Jurkat, Clone E6-1 (cell line): ENCODE results near the gene PPARA.
"Not testable (repeated sequence)": the region's sequence is repeated elsewhere in the genome, so short reads cannot be mapped to it uniquely, and the experiment has no call there.

ENCODE experiments used
- DNase-seq: peaks from one replicate; pipeline ENCODE4 v3.0.0-alpha.2; 2011; ENCODE audit warnings: low read depth, low spot score
- H3K4me3 ChIP-seq: 2 replicates; pipeline ENCODE4 v1.5.1; 2011; ENCODE audit warnings: mild to moderate bottlenecking, low read length, control low read depth, moderate library complexity

Gene PPARA

GRCh38 chr22:46192210-46192993 is 42.1 kb downstream of the PPARA start:
- no peak for DNase-seq
- H3K4me3 ChIP-seq = no peak overlapping the region

GRCh38 chr22:46193898-46194310 is 43.6 kb downstream of the PPARA start:
- no peak overlapping the region for H3K4me3 ChIP-seq
- DNase-seq = no peak

GRCh38 chr22:46195487-46196165 is 45.3 kb downstream of the PPARA start:
- DNase-seq = no peak
- no peak overlapping the region for H3K4me3 ChIP-seq

GRCh38 chr22:46196278-46196677 is 46.0 kb downstream of the PPARA start:
- no peak overlapping the region for H3K4me3 ChIP-seq
- DNase-seq = no peak

GRCh38 chr22:46198274-46198673 is 47.9 kb downstream of the PPARA start:
- no peak for DNase-seq
- no peak overlapping the region for H3K4me3 ChIP-seq

- not testable (repeated sequence) for H3K4me3 ChIP-seq, DNase-seq
These were observed 48.5 kb downstream of the PPARA start for GRCh38 chr22:46198806-46199205.

- no peak overlapping the region for H3K4me3 ChIP-seq
- DNase-seq = no peak
These were observed 50.9 kb downstream of the PPARA start for GRCh38 chr22:46201059-46201757.

- no peak overlapping the region for H3K4me3 ChIP-seq
- DNase-seq = no peak
These were observed 52.7 kb downstream of the PPARA start for GRCh38 chr22:46202897-46203600.

GRCh38 chr22:46203601-46203980 is 53.3 kb downstream of the PPARA start:
- H3K4me3 ChIP-seq = no peak overlapping the region
- DNase-seq = no peak

GRCh38 chr22:46209262-46209661 is 58.9 kb downstream of the PPARA start:
- H3K4me3 ChIP-seq = no peak overlapping the region
- no peak for DNase-seq

GRCh38 chr22:46212195-46212594 is 61.9 kb downstream of the PPARA start:
- no peak overlapping the region for H3K4me3 ChIP-seq
- DNase-seq = no peak

GRCh38 chr22:46213052-46213451 is 62.7 kb downstream of the PPARA start:
- H3K4me3 ChIP-seq = no peak overlapping the region
- no peak for DNase-seq

- DNase-seq = no peak
- H3K4me3 ChIP-seq = no peak overlapping the region
These were observed 63.8 kb downstream of the PPARA start for GRCh38 chr22:46214149-46214548.

- DNase-seq = no peak
- no peak overlapping the region for H3K4me3 ChIP-seq
These were observed 64.3 kb downstream of the PPARA start for GRCh38 chr22:46214616-46215015.

GRCh38 chr22:46219636-46220035 is 69.3 kb downstream of the PPARA start:
- DNase-seq = no peak
- no peak overlapping the region for H3K4me3 ChIP-seq

- H3K4me3 ChIP-seq = no peak overlapping the region
- DNase-seq = no peak
These were observed 70.6 kb downstream of the PPARA start for GRCh38 chr22:46220921-46221320.

GRCh38 chr22:46224044-46224897 is 73.9 kb downstream of the PPARA start:
- H3K4me3 ChIP-seq = no peak overlapping the region
- DNase-seq = no peak

GRCh38 chr22:46224898-46225290 is 74.6 kb downstream of the PPARA start:
- H3K4me3 ChIP-seq = no peak overlapping the region
- DNase-seq = no peak

GRCh38 chr22:46225631-46226030 is 75.3 kb downstream of the PPARA start:
- no peak for DNase-seq
- H3K4me3 ChIP-seq = no peak overlapping the region
